Measurements from ENCODE around the gene IMMP2L. TPM values are rescaled to one million over a fixed set of nuclear protein-coding genes. Genes with fewer than 3 reads are reported as not detected.
"Not testable (repeated sequence)": the region's sequence is repeated elsewhere in the genome, so short reads cannot be mapped to it uniquely, and the experiment has no call there.

Gene IMMP2L
- total RNA-seq, 1 donor from 2014 or later: 13.6 TPM

DNA sequence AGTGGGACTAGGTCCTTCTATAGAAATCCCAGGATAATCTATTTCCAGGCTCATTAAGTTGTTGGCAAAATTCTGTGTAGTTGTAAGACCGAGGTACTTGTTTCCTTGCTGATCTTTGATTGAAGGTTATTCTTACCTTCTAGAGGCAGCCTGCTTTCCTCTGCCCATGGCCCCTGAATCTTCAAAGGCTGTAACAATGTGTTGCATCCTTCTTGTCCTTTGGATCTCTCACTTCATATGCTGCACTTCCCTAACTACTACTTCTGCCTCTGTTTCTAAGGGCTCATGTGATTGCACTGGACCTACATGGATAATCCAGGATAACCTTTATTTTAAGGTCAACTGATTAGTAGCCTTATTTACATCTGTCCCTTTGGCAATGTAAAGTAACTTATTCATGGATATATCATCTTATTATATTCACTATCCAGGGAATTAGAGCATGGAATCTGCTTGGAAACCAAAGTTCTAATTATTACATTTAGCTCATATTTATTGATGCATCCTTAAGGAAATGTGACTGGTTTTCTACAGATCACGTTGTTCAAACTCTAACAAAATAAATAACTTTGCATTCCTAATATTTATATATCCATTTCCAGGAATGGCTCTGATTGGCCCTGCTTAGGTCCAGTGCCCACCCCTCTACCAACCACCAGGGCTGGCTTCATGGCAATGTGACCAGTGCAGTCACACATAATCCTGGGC, 85.6 kb downstream of the IMMP2L start:
- DNase-seq (no peak), ATAC-seq (ENCODE audit: poor library complexity) (no peak)
- intact Hi-C loops (cut with DNase I): no loop called here

DNA sequence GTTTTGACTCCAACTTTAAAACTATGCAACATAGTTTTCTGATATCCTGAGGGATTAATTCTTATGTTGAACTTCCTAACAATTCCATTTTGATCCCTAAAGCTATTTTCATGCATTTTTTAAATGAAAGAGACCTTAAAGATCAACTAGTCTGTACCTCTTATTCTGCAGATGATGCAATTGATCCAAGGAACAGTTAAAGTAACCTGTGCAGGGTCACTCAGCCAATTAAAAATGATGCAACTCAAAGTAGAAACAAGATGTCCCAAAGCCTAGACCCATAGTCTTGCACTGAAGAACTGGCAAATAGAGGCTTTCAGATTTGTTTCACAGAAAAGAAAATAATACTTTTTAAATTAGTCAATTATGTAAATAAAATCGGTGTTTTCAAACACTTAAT, 86.3 kb downstream of the IMMP2L start:
- no peak for ATAC-seq (ENCODE audit: poor library complexity)
- intact Hi-C loops (cut with DNase I): no loop called here

DNA sequence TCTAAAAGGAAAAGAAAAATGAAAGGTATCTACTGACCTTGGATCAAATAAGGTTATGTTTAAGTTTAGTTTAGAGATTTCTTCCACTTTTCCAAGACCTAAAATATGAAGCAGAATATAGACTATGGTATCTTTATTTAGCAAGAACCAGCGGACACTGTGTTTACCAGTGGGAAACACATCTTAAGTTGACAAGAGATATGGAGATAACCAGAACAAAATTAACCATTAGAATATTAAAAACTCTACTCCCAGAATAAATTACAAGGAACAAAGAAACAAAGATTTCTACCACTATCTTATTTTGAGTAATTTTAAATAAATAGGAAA, 86.9 kb downstream of the IMMP2L start:
- DNase-seq: no peak
- intact Hi-C loops (cut with DNase I): no loop called here
- no peak for ATAC-seq (ENCODE audit: poor library complexity)

More for the DNA sequence above, 86.3 kb downstream of the IMMP2L start:
- no peak for DNase-seq

DNA sequence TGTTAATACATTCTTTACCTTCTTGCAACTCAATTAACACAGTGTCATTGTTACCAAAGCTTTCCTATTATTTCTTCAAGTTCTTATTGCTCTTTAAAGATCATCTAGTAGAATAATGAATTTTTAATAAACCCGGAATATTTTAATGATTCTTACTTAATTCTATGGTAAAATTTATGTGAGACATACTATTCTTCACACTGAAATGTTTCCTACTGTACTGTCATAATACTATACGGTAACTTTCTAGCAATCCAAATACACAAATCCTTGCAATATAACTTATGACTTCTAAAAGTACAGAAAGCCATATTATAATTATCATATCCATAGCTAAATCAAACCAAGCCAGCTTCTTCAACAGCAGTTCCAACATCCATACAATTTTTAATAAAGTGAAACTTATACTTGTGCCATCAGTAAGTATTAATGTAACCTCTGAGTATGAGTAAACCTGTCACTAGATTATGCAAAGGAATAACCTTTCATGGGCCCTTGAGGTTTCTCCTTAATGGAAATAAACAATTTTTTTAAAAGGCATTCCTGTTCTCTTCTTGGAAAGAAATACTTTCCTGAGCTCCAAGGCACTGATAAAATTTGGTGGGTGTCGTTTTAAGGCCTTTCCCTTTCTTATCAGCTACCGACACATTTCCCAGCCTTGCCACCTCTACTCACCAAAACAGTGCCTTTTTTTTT, 87.4 kb downstream of the IMMP2L start:
- no peak for DNase-seq
- intact Hi-C loops (cut with DNase I): no loop called here
- ATAC-seq (ENCODE audit: poor library complexity): no peak

GRCh38 chr7:111473449-111474198, 88.7 kb downstream of the IMMP2L start:
- no peak for ATAC-seq (ENCODE audit: poor library complexity)
- intact Hi-C loops (cut with DNase I): no loop called here
- no peak for DNase-seq

- no peak for ATAC-seq (ENCODE audit: poor library complexity)
- intact Hi-C loops (cut with DNase I): no loop called here
- no peak for DNase-seq
Measured at GRCh38 chr7:111470998-111471397, 91.3 kb downstream of the IMMP2L start.

DNA sequence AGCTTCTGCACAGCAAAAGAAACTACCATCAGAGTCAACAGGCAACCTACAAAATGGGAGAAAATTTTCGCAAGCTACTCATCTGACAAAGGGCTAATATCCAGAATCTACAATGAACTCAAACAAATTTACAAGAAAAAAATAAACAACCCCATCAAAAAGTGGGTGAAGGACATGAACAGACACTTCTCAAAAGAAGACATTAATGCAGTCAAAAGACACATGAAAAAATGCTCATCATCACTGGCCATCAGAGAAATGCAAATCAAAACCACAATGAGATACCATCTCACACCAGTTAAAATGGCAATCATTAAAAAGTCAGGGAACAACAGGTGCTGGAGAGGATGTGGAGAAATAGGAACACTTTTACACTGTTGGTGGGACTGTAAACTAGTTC, 92.4 kb downstream of the IMMP2L start:
- ATAC-seq (ENCODE audit: poor library complexity); intact Hi-C loops (cut with DNase I); DNase-seq: not testable (repeated sequence)

- intact Hi-C loops (cut with DNase I): not testable (repeated sequence)
Measured at GRCh38 chr7:111465774-111466173, 96.5 kb downstream of the IMMP2L start.

GRCh38 chr7:111460695-111461094, 101.6 kb downstream of the IMMP2L start:
- ATAC-seq (ENCODE audit: poor library complexity) (no peak), DNase-seq (no peak)
- intact Hi-C loops (cut with DNase I): no loop called here

More at GRCh38 chr7:111465774-111466173, 96.5 kb downstream of the IMMP2L start:
- DNase-seq; ATAC-seq (ENCODE audit: poor library complexity): not testable (repeated sequence)

- no peak for ATAC-seq (ENCODE audit: poor library complexity)
- intact Hi-C loops (cut with DNase I): no loop called here
- no peak for DNase-seq
Measured at GRCh38 chr7:111459757-111460280, 102.5 kb downstream of the IMMP2L start.

- DNase-seq (no peak), ATAC-seq (ENCODE audit: poor library complexity) (no peak)
- intact Hi-C loops (cut with DNase I): no loop called here
Measured at GRCh38 chr7:111459065-111459756, 103.1 kb downstream of the IMMP2L start.

DNA sequence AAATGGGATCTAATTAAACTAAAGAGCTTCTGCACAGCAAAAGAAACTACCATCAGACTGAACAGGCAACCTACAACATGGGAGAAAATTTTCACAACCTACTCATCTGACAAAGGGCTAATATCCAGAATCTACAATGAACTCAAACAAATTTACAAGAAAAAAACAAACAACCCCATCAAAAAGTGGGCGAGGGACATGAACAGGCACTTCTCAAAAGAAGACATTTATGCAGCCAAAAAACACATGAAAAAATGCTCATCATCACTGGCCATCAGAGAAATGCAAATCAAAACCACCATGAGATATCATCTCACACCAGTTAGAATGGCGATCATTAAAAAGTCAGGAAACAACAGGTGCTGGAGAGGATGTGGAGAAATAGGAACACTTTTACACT, 111.6 kb downstream of the IMMP2L start:
- ATAC-seq (ENCODE audit: poor library complexity); intact Hi-C loops (cut with DNase I); DNase-seq: not testable (repeated sequence)

GRCh38 chr7:111447502-111447901, 114.8 kb downstream of the IMMP2L start:
- DNase-seq; intact Hi-C loops (cut with DNase I); ATAC-seq (ENCODE audit: poor library complexity): not testable (repeated sequence)

DNA sequence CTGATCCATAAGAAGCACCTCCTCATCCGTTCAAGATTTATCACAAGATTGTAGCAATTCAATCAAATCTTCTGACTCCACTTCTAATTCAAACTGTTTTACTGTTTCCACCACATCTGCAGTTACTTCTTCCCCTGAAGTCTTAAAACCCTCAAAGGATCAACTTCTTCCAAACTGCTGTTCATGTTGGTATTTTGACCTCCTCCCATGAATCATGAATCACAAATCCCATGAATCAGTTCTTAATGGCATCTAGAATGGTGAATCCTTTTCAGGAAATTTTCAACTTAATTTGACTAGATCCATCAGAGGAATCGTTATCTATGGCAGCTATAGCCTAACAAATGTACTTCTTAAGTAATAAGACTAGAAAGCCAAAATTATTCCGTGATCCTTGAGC, 122.3 kb downstream of the IMMP2L start:
- intact Hi-C loops (cut with DNase I): no loop called here
- DNase-seq (no peak), ATAC-seq (ENCODE audit: poor library complexity) (no peak)

GRCh38 chr7:111438369-111439289, 123.7 kb downstream of the IMMP2L start:
- ATAC-seq (ENCODE audit: poor library complexity): peak; percentile 31
- DNase-seq: no peak
- intact Hi-C loops (cut with DNase I): no loop called here

GRCh38 chr7:111437736-111438135, 124.6 kb downstream of the IMMP2L start:
- intact Hi-C loops (cut with DNase I): no loop called here

GRCh38 chr7:111436608-111437007, 125.7 kb downstream of the IMMP2L start:
- DNase-seq (no peak), ATAC-seq (ENCODE audit: poor library complexity) (no peak)
- intact Hi-C loops (cut with DNase I): no loop called here

More at GRCh38 chr7:111437736-111438135, 124.6 kb downstream of the IMMP2L start:
- ATAC-seq (ENCODE audit: poor library complexity) (no peak), DNase-seq (no peak)

DNA sequence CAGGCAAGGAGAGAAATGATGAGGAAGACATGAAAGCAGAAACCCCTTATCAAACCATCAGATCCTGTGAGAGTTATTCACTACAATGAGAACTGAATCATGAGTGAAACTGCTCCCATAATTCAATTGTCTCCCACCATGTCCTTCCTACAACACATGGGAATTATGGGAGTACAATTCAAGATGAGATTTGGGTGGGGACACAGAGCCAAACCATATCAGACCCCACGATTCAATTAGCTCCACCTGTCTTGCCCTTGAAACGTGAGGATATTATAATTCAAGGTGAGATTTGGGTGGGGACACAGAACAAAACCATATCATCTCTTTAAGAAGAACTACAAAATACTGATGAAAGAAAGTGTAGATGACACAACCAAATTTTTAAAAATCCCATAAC, 128.9 kb downstream of the IMMP2L start:
- ATAC-seq (ENCODE audit: poor library complexity): no peak
- intact Hi-C loops (cut with DNase I): no loop called here

More for the DNA sequence above, 128.9 kb downstream of the IMMP2L start:
- no peak for DNase-seq
